ENCODE results near the gene TMEM14B.
"Not testable (repeated sequence)": the region's sequence is repeated elsewhere in the genome, so short reads cannot be mapped to it uniquely, and the experiment has no call there.

The TMEM14B gene

DNA sequence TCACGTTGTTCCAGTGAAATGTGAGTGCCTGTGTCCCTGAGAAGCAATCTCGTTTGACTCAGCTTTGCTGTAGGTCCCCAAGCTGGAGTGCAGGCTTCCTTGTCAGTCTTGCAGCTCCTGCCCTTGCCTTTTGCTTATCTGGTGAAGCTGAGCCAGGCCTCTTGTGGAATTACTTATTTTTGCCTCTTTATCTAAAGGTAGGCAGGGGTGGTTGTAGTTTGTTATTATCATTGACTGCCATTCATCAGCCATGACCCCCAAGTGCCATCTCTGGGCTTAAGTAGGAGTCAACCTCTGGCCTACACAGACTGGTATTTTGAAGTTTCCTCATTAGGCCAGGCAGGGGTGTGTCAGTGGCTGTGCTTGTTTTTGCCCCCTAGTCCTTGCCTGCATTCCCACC, 2.1 kb downstream of the TMEM14B start:
- no peak for FAIRE-seq

DNA sequence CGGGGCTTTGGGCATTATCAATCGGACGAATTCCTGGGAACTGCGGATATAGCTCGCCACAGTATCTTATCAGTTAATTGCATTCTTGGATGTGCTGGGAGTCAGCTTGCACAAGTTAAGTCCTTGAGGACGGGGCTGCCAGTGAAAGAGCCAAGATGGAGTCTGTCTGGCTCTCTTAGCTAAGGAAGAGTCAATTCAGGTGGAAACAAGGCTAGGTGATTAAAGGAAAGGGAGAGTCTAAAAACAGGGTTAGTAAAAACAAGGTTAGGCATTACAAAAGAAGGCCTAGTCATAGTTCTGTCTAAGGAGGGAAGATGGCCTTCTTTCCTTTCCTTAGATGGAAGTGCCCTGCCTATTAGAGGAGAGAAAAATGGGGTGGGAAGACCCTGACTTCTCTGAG, 3.0 kb downstream of the TMEM14B start:
- FAIRE-seq, result not testable (repeated sequence)

DNA sequence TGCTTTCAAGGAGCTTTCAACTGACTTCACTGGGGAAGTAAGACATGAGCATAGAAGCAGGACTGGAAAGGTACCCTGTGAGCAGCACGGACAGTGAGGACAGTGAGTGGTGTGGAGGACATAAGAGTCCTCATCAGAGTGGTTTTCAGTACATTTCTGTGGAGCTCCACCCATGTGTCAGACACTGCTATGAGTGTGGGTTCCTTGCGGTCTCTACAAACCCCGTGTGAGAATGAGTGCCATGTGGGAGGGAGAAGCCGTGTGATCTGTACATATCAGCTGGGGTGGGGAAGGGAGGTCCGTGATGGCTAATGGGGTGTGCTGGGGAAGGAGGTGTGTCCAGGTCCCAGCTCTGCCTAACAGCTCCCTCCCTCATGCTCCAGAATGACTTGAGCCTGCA, 4.2 kb downstream of the TMEM14B start:
- FAIRE-seq, result not testable (repeated sequence)

DNA sequence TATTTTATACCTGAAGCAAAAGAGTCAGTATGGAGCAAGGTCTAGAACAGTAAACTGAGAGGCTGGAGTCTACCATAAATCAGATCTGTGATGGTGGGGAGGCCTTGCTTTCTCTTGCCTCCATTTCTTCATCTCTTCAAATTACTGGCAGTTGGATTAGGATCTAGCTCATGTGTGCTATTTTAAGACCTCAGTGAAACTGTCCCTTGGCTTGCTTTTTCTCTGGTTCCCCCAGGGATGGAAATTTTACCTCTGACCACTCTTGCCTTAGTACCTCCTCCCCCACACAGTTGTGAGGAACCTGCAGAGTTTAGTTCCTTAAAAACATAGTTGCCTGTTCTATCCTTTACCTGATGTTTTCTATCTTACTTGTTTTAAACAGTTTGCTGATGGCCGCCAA, 8.5 kb downstream of the TMEM14B start:
- FAIRE-seq, result no peak

DNA sequence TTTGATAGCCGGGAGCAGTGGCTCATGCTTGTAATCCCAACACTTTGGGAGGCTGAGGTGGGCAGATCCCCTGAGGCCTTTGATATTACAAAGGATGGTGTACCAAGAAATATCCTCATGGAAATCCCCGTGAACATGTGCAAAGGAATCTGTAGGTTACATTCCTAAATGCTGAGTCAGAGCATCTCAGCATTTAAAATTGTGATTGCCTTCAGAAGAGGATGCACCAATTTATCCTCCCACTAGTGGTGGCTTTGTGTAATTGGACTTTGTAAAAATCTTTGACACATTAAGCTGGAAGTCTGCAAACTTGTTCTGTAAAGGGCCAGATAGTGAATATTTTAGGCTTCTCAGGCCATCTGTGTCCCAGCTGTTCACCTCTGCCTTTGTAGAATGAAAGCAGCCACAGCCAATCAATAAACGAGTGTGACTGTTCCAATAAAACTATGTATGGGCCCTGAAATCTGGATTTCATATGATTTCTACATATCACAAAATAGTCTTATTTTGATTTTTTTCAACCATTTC, 11.8 kb downstream of the TMEM14B start:
- FAIRE-seq, result peak; percentile 15

DNA sequence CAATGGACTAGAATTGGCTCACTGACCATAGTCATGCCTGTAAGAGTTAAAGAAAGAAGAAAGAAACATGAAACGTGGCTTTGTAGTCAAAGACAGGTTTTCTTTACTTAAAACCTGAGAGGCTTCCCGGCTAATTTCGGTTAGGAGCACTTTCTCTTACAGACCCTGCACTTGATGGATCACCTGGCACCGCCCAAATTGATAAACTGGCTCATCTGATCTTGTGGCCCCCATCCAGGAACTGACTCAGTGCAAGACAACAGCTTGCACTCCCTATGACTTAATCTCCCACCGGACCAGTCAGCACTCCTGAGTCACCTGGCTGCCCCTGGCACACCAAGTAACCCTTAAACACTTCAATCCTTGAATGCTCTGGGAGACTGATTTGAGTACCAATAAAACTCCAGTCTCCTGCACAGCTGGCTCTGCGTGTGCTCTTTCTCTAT, 12.3 kb downstream of the TMEM14B start:
- no peak for FAIRE-seq

DNA sequence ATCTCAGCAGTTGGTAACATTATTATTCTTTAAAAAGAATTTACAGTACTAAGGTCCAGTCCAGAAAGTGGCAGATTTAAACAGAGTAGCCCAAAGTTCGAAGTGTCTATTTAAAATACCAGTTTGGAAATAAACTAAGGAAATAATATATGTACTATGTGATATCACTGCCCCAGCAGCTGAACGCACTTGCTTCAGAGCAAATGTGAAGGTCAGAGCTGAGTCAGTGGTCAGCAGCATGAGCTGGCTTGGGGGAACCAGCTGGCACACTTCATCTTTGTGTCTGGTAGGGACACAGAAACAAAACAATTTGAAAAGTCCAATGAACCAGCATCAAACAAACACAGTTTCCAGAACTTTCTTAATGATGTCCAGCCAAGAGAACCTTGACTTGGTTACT, 15.4 kb downstream of the TMEM14B start:
- no peak for FAIRE-seq

DNA sequence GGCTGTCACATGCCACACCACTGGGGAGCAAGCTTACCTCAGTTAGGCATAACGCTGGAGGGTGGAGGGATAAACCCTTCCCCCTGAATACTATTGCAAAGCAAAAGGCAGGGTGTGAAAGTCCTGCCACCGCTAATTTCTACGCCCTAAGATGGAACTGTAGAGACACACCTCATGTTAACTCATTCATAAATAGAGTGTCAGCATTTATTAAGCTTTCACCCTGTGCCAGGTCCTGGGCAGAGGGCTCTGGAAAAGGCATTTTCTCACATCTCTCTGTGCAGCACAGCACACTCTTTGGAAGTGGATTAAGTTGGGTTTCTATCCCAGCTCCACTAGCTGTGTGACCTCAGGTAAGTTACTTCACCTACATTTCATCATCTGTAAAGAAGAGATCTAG, 21.8 kb downstream of the TMEM14B start:
- FAIRE-seq, result no peak

DNA sequence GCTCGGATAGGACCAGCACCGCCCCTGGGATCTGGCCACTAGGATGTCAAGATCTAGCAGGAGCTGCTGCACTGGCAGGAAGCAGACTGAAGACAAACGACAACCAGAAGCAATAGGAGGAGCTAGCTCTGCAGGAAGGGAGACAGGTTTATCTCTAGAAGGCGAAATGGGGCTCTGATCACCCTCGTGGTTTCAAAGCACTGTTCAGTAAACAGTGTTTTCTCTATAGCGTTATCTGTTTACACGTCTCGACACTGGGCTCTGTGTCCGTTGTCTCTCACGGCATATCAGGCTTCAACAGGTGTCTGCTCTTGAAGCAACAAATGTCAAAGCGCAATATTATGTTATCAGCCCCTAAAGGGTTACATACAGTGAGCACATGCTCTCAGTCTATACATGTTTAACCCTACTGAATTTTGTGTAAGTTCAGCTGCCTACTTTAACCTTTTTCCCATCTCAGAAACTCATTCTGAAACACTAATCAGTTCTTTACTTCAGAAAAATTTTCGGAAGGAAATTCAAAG, 23.8 kb downstream of the TMEM14B start:
- FAIRE-seq, result no peak

DNA sequence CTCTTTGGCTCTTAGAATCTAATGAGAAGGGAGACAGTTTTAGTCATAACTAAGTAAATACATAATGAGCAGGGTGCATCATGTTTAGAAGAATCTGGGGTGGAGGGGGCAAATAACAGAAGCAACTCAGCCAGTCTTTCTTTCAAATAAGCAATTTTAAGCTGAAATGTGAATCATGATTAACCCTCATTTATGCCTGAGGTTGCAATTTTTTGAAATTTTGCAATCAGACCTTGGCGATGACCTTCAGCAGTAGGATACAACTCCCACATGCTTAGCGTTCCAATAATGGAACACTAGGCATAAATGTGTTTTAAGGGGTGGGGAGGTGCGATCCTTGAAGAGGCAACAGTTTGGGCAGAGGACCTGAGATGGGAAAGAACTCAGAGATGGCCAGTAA, 30.6 kb downstream of the TMEM14B start:
- no peak for FAIRE-seq

DNA sequence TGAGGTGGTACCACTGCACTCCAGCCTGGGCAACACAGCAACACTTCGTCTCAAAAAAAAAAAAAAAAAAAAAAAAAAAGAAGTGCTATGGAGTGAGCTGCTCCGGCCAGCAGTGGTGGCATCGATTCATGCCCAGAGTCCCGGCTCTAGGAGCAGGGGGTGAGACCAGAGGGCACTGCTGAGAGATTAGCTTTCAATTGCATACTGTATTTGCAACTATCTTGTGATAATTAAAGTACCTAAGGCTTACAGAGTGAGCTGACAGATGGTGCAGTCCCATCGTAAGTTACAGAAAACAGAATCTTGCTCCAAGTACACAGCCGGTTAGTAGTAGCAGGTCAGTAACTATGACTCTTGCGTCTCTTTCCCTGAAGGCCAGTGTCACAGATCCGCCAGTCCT, 31.5 kb downstream of the TMEM14B start:
- FAIRE-seq, result no peak

DNA sequence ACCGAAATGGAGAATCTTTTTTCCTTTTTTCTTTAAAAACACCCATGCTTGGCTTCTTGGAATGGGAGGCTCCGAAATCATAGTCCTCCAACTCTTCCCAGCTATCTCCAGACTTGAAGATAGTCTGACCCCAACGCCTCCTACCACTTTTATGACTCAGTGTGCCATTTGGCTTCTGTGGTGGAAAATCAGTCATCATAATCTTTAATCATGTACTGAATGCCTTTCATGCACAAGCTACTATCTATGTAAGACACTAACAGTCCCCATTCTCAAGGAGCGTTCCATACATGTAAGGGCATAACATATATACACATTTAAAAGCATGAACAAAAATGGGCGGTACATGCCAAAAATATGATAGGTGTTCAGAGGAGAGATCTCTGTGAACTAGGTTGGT, 44.1 kb downstream of the TMEM14B start:
- no peak for FAIRE-seq

DNA sequence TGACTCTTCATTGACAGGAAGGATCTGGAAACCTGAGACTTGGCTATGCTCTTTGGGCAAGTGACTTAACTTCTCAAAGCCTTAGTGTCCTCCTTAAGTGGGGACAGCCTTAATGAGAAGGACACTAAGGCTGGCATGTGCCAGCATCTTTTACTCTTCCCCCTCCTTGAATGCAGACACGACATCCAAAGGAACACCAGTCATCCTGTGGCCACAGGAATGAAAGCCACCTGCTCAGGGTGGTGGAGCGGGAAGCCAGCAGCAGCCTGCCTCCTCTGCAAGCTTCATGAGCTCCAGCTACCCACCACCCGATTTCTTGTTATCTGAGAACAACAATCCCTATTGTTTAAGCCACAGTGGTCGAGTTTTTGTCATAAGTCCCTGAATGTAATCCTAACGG, 44.5 kb downstream of the TMEM14B start:
- FAIRE-seq, result no peak

DNA sequence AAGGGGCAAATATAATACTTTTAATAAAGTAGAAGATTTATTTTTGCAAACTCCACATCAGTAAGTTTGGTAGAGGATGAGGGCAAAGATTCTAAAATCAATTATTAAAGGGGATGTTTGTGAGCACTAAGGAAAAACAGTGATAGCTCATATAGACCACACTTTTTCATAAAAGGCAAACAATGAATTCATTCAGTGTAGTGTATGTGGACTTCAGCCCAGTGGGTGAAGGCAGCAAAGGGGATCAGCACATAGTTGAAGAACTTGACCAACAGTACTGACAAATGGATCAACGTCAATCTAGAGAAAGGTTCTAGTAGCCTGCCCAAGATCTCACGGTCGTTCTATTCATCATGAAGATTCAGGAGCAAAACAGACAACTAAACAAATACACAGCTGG, 45.4 kb downstream of the TMEM14B start:
- no peak for FAIRE-seq

DNA sequence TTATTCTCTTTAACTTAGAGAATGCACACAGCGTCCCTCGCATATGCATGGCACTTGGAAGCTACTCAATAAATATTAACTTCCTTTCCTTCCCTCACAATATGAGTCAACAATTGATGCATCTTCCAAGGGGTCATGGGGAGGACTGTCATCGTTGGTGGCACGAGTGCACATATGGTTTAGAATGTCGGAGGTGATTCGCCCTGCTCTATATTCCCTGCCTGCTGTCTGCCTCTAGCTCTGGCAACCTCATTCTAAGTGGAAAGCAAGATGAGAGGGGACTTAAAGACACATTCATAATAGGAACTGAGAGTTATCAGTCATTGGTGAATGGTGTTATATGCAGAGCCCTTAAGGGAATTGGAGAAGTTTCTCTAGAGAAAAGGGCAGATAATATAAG, 46.1 kb downstream of the TMEM14B start:
- FAIRE-seq, result no peak

DNA sequence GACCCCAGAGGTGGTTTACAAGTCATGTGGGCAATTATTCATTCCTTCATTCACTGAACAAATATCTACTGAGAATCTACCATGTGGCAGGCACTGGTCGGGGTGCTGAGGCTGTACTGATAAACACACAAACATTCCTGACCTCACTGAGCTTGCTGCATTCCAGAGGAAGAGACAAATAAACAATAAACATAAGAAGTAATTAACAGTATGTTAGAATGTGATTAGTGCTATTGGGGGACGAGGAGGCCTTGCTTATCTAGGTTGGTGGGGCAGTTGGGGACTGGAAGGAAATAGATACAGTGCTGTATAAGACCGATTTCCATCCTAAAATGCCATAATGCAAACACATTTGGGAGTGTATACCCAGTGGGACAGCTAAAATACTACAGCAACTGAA, 46.6 kb downstream of the TMEM14B start:
- FAIRE-seq, result no peak

DNA sequence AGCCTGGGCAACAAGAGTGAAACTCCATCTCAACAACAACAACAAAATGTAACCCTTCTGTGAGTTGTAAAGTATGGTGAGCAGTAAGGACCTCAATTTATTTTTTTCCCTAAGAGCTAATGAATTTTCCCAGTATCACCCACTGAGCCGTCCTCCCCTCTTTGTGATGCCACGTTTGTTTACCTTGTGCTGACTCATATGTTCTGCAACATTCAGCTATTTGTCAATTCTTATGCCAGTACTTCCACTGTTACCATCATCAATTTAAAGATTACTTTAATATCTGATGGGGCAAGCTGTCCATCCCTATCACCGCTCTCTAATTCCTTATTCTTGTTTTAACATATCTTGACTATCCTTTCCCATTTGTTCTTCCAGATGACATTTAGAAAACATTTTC, 53.2 kb downstream of the TMEM14B start:
- FAIRE-seq, result no peak

DNA sequence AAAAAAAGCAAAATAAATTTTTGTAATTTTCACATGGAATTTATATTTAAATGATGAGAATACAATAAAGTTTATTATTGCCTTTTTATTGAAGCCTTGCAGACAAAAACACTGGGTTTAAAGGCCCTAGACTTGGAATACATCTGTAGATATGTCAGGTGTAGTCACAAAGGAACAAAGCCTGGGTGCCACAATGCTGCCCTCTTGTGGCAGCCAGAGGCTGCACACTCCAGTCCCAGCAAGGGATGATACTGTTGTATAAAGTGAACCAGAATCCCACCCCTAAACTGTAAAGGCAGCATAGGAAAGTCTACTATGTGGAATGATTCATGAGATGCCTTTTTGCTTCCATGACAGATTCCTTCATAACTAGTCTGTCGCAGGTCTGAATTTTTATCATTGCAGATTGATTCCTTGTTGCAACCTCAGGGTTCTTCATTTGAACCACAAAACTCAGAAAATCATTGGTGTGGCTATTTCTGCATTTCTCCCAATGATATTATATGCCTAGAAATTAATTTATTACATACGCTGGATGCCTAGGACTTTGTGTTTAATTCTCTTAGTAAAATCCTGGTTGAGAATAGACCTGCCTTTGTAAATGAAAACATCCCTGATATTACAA, 53.7 kb downstream of the TMEM14B start:
- peak; percentile 54 for FAIRE-seq

All from endometrium (tissue), 2 donors.